ENCODE data around the gene CSMD2. TPM values are rescaled to one million over a fixed set of nuclear protein-coding genes. Genes with fewer than 3 reads are reported as not detected.

CSMD2 gene
- total RNA-seq, 6 experiments from 2014 or later: under 0.01 to 0.19 (median 0.09) TPM; not detected in 1

DNA sequence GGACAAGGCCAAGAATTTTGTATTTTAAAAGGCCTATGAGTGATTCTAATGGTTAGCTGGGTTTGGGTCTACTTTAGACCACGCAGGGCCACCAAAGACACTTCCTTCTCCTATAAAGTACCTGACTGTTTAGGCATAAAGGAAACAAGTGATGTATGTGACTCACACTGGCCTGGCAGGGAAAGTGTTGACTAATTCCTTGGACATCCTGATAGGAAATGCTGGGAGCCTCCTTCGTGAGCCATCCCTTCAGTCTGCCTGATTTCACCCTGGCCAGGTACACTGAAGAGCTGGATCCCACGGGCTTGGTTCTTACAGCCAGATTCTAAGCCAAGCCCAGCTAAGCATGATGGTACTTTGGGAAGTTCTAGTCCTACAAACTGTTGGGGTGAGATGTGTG is 401.6 kb downstream of the CSMD2 start:
- no peaks in the 10 kb centered on the region for H3K36me3 ChIP-seq
- H3K4me1 ChIP-seq: no peaks in the 10 kb centered on the region
- no peak for TF ChIP-seq POLR2A (IDR thresholded peaks at IDR 0.05)
- TF ChIP-seq, protein P1, sequence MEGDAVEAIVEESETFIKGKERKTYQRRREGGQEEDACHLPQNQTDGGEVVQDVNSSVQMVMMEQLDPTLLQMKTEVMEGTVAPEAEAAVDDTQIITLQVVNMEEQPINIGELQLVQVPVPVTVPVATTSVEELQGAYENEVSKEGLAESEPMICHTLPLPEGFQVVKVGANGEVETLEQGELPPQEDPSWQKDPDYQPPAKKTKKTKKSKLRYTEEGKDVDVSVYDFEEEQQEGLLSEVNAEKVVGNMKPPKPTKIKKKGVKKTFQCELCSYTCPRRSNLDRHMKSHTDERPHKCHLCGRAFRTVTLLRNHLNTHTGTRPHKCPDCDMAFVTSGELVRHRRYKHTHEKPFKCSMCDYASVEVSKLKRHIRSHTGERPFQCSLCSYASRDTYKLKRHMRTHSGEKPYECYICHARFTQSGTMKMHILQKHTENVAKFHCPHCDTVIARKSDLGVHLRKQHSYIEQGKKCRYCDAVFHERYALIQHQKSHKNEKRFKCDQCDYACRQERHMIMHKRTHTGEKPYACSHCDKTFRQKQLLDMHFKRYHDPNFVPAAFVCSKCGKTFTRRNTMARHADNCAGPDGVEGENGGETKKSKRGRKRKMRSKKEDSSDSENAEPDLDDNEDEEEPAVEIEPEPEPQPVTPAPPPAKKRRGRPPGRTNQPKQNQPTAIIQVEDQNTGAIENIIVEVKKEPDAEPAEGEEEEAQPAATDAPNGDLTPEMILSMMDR (IDR thresholded peaks at IDR 0.05): no peak
- intact Hi-C loops (cut with DNase I): no loop called here
- H3K9me3 ChIP-seq: no peaks in the 10 kb centered on the region
- H3K27me3 ChIP-seq: no peaks in the 10 kb centered on the region
- no peak for DNase-seq
- 45% methylated on average over 2 of the region's 3 CpGs for WGBS (ENCODE audit: insufficient coverage, low coverage, low lambda C conversion rate, missing lambda C conversion rate)
- H3K4me3 ChIP-seq: no peak overlapping the region
- no peak for ATAC-seq
- no peak overlapping the region for H3K27ac ChIP-seq

DNA sequence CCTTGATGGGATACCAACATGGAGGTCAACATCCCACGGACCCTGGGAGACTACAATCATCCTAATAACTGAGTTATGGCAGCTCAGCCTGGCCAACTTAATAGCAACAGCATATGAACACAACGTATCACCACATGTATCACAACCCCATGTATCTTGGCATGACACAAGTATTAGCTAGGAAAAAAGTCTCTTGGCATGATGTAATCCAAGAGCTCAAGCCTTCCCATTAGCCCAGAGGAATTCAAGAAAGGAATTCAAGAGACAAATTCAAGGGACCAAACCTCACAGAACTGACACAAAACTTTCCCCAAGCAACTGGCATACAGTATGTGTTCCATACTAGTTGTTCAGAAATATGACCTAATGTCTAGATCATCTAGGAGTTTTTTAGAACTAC is 402.1 kb downstream of the CSMD2 start:
- TF ChIP-seq, protein P1 (IDR thresholded peaks at IDR 0.05): no peak
- TF ChIP-seq POLR2A (IDR thresholded peaks at IDR 0.05): no peak
- H3K27ac ChIP-seq: no peak overlapping the region
- H3K36me3 ChIP-seq: no peaks in the 10 kb centered on the region
- no peaks in the 10 kb centered on the region for H3K27me3 ChIP-seq
- WGBS (ENCODE audit: insufficient coverage, low coverage, low lambda C conversion rate, missing lambda C conversion rate): 38% methylated on average over 1 of the region's 2 CpGs
- no peaks in the 10 kb centered on the region for H3K4me1 ChIP-seq
- no peak for ATAC-seq
- no peak overlapping the region for H3K4me3 ChIP-seq
- no peak for DNase-seq
- H3K9me3 ChIP-seq: no peaks in the 10 kb centered on the region
- intact Hi-C loops (cut with DNase I): no loop called here

DNA sequence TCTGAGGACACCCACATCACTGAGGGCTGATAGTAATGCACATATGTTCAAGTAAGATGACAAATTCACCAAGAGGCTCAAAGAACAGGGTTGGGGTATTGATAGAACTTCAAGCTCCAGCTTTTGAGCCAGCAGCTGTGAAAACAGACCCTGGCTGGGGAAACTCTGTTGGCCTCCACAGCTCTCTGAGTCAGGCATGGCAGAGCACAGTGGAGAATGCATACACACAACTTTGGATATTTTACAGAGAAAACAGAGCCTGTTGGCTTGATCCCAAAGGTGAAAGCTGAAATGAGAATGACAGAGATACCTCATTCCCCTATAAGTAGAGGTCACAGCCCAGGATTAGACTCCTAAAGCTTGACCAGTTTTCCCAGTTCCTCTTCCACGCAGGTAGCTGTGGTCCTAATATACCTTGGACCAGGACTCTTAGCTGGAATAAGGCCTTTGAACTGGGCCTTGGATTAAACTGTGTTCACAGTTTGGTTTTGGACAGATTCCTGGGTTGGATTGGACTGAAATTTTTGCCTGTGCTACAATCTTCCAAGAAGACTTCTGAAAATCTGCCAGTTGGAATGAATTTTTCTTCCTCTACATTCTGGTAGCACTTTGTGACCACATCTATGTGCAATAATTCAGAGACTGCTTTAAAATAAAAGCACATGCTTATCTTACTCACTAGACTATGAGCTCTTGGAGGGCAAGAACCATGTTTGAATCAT is 402.8 kb downstream of the CSMD2 start:
- no peak for TF ChIP-seq POLR2A (IDR thresholded peaks at IDR 0.05)
- DNase-seq (no peak), ATAC-seq (no peak)
- Histone ChIP-seq H3K27me3 (no peaks in the 10 kb centered on the region), H3K36me3 (no peaks in the 10 kb centered on the region), H3K4me3 (no peak overlapping the region), H3K9me3 (no peaks in the 10 kb centered on the region), H3K4me1 (no peaks in the 10 kb centered on the region), H3K27ac (no peak overlapping the region)
- intact Hi-C loops (cut with DNase I): no loop called here
- 56% methylated on average over 1 of the region's 1 CpG for WGBS (ENCODE audit: insufficient coverage, low coverage, low lambda C conversion rate, missing lambda C conversion rate)

DNA sequence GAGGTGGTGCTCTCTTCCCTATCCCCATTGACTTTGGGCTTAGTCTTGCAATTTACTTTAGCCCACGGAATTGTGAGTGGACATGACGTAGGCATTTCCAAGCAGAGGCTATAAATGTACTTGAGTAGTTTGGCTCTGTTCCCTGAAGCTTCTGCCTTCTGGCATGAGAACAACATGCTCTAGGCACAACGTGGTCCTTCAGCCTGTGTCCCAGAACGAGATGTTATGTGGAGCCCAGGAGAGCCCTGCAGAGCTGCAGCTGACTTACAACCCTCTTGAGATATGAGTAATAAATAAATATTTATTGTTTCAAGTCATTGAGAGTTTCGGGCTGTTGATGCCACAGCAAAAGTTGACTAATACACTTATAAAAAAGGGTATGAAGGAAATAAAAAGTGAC is 406.3 kb downstream of the CSMD2 start:
- no peak for DNase-seq
- Histone ChIP-seq H3K36me3 (no peaks in the 10 kb centered on the region), H3K4me3 (no peak overlapping the region), H3K27ac (no peak overlapping the region), H3K9me3 (no peaks in the 10 kb centered on the region), H3K4me1 (no peaks in the 10 kb centered on the region), H3K27me3 (no peaks in the 10 kb centered on the region)
- 45% methylated on average over 5 of the region's 5 CpGs for WGBS (ENCODE audit: insufficient coverage, low coverage, low lambda C conversion rate, missing lambda C conversion rate)
- TF ChIP-seq, protein P1 (IDR thresholded peaks at IDR 0.05): no peak
- TF ChIP-seq POLR2A (IDR thresholded peaks at IDR 0.05): no peak
- intact Hi-C loops (cut with DNase I): no loop called here
- ATAC-seq: no peak

DNA sequence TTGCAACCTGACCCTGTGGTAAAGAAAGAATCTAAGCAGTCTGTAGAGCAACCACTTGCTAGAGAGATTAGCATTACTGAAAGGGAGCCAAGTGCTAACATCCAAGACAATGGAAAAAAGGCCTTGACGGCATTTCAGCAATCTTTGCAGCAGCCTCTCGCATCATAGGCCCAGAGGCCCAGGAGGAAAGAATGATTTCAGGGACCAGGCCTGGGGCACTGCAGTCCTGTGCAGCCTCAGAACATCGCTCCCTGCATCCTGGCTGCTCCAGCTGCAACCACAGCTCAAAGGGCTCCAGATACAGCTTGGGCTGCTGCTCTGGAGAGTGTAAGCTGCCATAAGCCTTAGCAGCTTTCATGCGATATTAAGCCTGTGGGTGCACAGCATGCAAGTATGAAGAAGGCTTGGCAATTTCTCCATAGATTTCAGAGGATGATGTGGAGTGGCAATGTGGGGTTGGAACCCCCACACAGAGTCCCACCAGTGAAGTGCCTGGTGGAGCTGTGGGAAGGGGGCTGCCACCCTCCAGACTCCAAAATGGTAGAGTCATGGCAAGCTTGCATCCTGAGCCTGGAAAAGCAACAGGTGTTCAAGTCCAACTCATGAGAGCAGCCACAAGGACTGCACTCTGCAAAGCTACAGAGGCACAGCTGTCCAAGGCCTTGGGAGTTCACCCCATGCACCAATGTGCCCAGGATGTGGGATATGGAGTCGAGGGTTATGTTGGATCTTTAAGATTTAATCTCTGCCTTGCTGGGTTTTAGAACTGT is 411.8 kb downstream of the CSMD2 start:
- TF ChIP-seq POLR2A (IDR thresholded peaks at IDR 0.05): no peak
- TF ChIP-seq, protein P1 (IDR thresholded peaks at IDR 0.05): no peak
- no peaks in the 10 kb centered on the region for H3K36me3 ChIP-seq
- WGBS (ENCODE audit: insufficient coverage, low coverage, low lambda C conversion rate, missing lambda C conversion rate): 35% methylated on average over 2 of the region's 5 CpGs
- H3K27ac ChIP-seq: no peak overlapping the region
- no peak for ATAC-seq
- intact Hi-C loops (cut with DNase I): no loop called here
- no peak overlapping the region for H3K4me3 ChIP-seq
- H3K27me3 ChIP-seq: no peaks in the 10 kb centered on the region
- DNase-seq: no peak
- H3K4me1 ChIP-seq: no peaks in the 10 kb centered on the region
- H3K9me3 ChIP-seq: no peaks in the 10 kb centered on the region
